Endometrial microvascular endothelial cells (primary cell): Measurements from ENCODE around the gene PEAK3. TPM values are rescaled to one million over a fixed set of nuclear protein-coding genes. Genes with fewer than 3 reads are reported as not detected.

Source experiments
- in situ Hi-C: cut with HindIII; loops from 2 replicates; pipeline ENCODE4 v1.10.0; 2017; ENCODE audit warnings: low sequenced_read_pairs, low pct_unique_long_range_greater_than_20kb; ENCODE audit errors: inconsistent ontology term
- total RNA-seq: library from RNA; depleted of rRNA; stranded (reverse); fragments of >200 nt; gene quantifications from one replicate; pipeline ENCODE4 v1.2.3, GENCODE V29; 2015; ENCODE audit errors: inconsistent ontology term

Gene PEAK3
- total RNA-seq, 1 donor from 2014 or later, result not detected

GRCh38 chr19:2255112-2255845, 26.7 kb downstream of the PEAK3 start:
- in situ Hi-C loops, result no loop called here

- in situ Hi-C loops, result no loop called here
Measured at GRCh38 chr19:2254064-2254872, 27.7 kb downstream of the PEAK3 start.

- in situ Hi-C loops, result no loop called here
Measured at GRCh38 chr19:2253106-2254063, 28.6 kb downstream of the PEAK3 start.

- in situ Hi-C loops, result no loop called here
Measured at GRCh38 chr19:2252797-2253105, 29.2 kb downstream of the PEAK3 start.

- in situ Hi-C loops, result no loop called here
Measured at GRCh38 chr19:2252055-2252796, 29.7 kb downstream of the PEAK3 start.

GRCh38 chr19:2251106-2252054, 30.6 kb downstream of the PEAK3 start:
- in situ Hi-C loops, result no loop called here

- in situ Hi-C loops, result no loop called here
Measured at GRCh38 chr19:2250766-2251105, 31.2 kb downstream of the PEAK3 start.

- in situ Hi-C loops, result no loop called here
Measured at GRCh38 chr19:2249880-2250765, 31.9 kb downstream of the PEAK3 start.

GRCh38 chr19:2249010-2249866, 32.7 kb downstream of the PEAK3 start, which contains the start of gene AMH:
Gene AMH, plus strand, starts transcription at chr19:2249323. Its CDS starts 10 bp downstream, at chr19:2249333.
- in situ Hi-C loops, result no loop called here

GRCh38 chr19:2248136-2249009, 33.6 kb downstream of the PEAK3 start:
- in situ Hi-C loops, result no loop called here

- in situ Hi-C loops, result no loop called here
Measured at GRCh38 chr19:2247433-2248101, 34.4 kb downstream of the PEAK3 start.

- in situ Hi-C loops, result no loop called here
Measured at GRCh38 chr19:2246801-2247361, 35.1 kb downstream of the PEAK3 start.

GRCh38 chr19:2246014-2246620, 35.9 kb downstream of the PEAK3 start:
- in situ Hi-C loops, result no loop called here

GRCh38 chr19:2245273-2245672, 36.7 kb downstream of the PEAK3 start:
- in situ Hi-C loops, result no loop called here
